ENCODE data around the gene NEK6. TPM values are rescaled to one million over a fixed set of nuclear protein-coding genes. Genes with fewer than 3 reads are reported as not detected.

Gene NEK6
- total RNA-seq, 2 experiments from 2014 or later = 0.89 to 1.7 TPM

GRCh38 chr9:124258607-124259157 lies 933 bp downstream of the NEK6 start:
- CTCF ChIA-PET = no interaction called here
- intact Hi-C loops (cut with DNase I, micrococcal nuclease) = no loop called here
- peaks cover 72% of the 10 kb centered on the region for H3K27me3 Mint-ChIP-seq

GRCh38 chr9:124259158-124259808 lies 1.5 kb downstream of the NEK6 start:
- Mint-ChIP-seq H3K9me3 (no peaks in the 10 kb centered on the region), H3K4me1 (ENCODE audit: low read depth) (peaks cover 13% of the 10 kb centered on the region), H3K27ac (no peak overlapping the region), H3K27me3 (peaks cover 67% of the 10 kb centered on the region), H3K4me3 (peak overlapping the region; percentile 90), H3K36me3 (ENCODE audit: low read depth) (no peaks in the 10 kb centered on the region)
- no peak for ATAC-seq (ENCODE audit: poor library complexity)
- H3K9me3 ChIP-seq (ENCODE audit: control insufficient read depth in 1 of 2, insufficient read depth in 1 of 2, low read length in 2 of 2) = no peaks in the 10 kb centered on the region
- ChIA-PET POLR2A (no interaction called here), CTCF (no interaction called here)
- H3K4me3 ChIP-seq (ENCODE audit: low read length) = peak overlapping the region; percentile 87
- no peak for TF ChIP-seq CTCF (IDR thresholded peaks at IDR 0.05)
- peaks cover 0 to 22% of the 10 kb centered on the region in 2 experiments for H3K27me3 ChIP-seq (ENCODE audit: control insufficient read depth in 1 of 2, insufficient read depth in 2 of 2, low read length in 2 of 2)
- H3K4me1 ChIP-seq (ENCODE audit: insufficient read depth, low read length) = peaks cover 47% of the 10 kb centered on the region
- DNase-seq = no peak
- intact Hi-C loops (cut with DNase I, micrococcal nuclease) = no loop called here
- no peaks in the 10 kb centered on the region for H3K36me3 ChIP-seq (ENCODE audit: insufficient read depth, low read length)
- no peak overlapping the region for H3K27ac ChIP-seq (ENCODE audit: low read depth in 1 of 2, low read length in 2 of 2)

More at GRCh38 chr9:124258607-124259157, 933 bp downstream of the NEK6 start:
- Histone ChIP-seq H3K27me3 (ENCODE audit: control insufficient read depth in 1 of 2, insufficient read depth in 2 of 2, low read length in 2 of 2) (peaks cover 0 to 22% of the 10 kb centered on the region in 2 experiments), H3K4me1 (ENCODE audit: insufficient read depth, low read length) (peaks cover 49% of the 10 kb centered on the region), H3K27ac (ENCODE audit: low read depth in 1 of 2, low read length in 2 of 2) (no peak overlapping the region), H3K36me3 (ENCODE audit: insufficient read depth, low read length) (no peaks in the 10 kb centered on the region), H3K9me3 (ENCODE audit: control insufficient read depth in 1 of 2, insufficient read depth in 1 of 2, low read length in 2 of 2) (no peaks in the 10 kb centered on the region), H3K4me3 (ENCODE audit: low read length) (peak overlapping the region; percentile 87)
- TF ChIP-seq CTCF (IDR thresholded peaks at IDR 0.05) = no peak
- ATAC-seq (ENCODE audit: poor library complexity) (no peak), DNase-seq (no peak)
- no peaks in the 10 kb centered on the region for H3K9me3 Mint-ChIP-seq
- H3K4me1 Mint-ChIP-seq (ENCODE audit: low read depth) = peaks cover 18% of the 10 kb centered on the region
- H3K27ac Mint-ChIP-seq = no peak overlapping the region
- POLR2A ChIA-PET = no interaction called here
- no peaks in the 10 kb centered on the region for H3K36me3 Mint-ChIP-seq (ENCODE audit: low read depth)
- peak overlapping the region; percentile 90 for H3K4me3 Mint-ChIP-seq

GRCh38 chr9:124260769-124261603 lies 3.2 kb downstream of the NEK6 start:
- TF ChIP-seq CTCF (IDR thresholded peaks at IDR 0.05) = no peak
- Mint-ChIP-seq H3K4me3 (no peak overlapping the region), H3K36me3 (ENCODE audit: low read depth) (no peaks in the 10 kb centered on the region), H3K27me3 (peaks cover 63% of the 10 kb centered on the region), H3K27ac (no peak overlapping the region), H3K9me3 (no peaks in the 10 kb centered on the region), H3K4me1 (ENCODE audit: low read depth) (peaks cover 10% of the 10 kb centered on the region)
- Histone ChIP-seq H3K36me3 (ENCODE audit: insufficient read depth, low read length) (no peaks in the 10 kb centered on the region), H3K4me1 (ENCODE audit: insufficient read depth, low read length) (peaks cover 43% of the 10 kb centered on the region), H3K27me3 (ENCODE audit: control insufficient read depth in 1 of 2, insufficient read depth in 2 of 2, low read length in 2 of 2) (peaks cover 0 to 22% of the 10 kb centered on the region in 2 experiments), H3K27ac (ENCODE audit: low read depth in 1 of 2, low read length in 2 of 2) (no peak overlapping the region), H3K9me3 (ENCODE audit: control insufficient read depth in 1 of 2, insufficient read depth in 1 of 2, low read length in 2 of 2) (no peaks in the 10 kb centered on the region), H3K4me3 (ENCODE audit: low read length) (no peak overlapping the region)
- ChIA-PET CTCF (no interaction called here), POLR2A (no interaction called here)
- intact Hi-C loops (cut with DNase I, micrococcal nuclease) = no loop called here
- peak in 2 of 14 experiments; percentile 59 to 62 for DNase-seq
- ATAC-seq (ENCODE audit: poor library complexity) = no peak
